Fibroblast of the aortic adventitia (primary cell): ENCODE data around the gene TM4SF18. TPM values are rescaled to one million over a fixed set of nuclear protein-coding genes. Genes with fewer than 3 reads are reported as not detected.
"Not testable (repeated sequence)": the region's sequence is repeated elsewhere in the genome, so short reads cannot be mapped to it uniquely, and the experiment has no call there.

ENCODE experiments used
- DNase-seq: peaks from one replicate; pipeline ENCODE4 v3.0.0-alpha.2; 2010; ENCODE audit warnings: low read depth
- H3K4me3 ChIP-seq: 2 replicates; pipeline ENCODE4 v1.5.1; 2011; ENCODE audit warnings: low read depth, mild to moderate bottlenecking, control low read depth, low read length, moderate library complexity
- CTCF ChIP-seq: IDR thresholded peaks from 2 replicates; pipeline ENCODE4 v1.5.1; 2011; ENCODE audit warnings: mild to moderate bottlenecking, low read length, control low read depth, inconsistent platforms; ENCODE audit not compliant: insufficient read depth
- total RNA-seq: library from RNA; depleted of rRNA; stranded (reverse); fragments of >200 nt; gene quantifications from 2 replicates; pipeline ENCODE4 v1.2.3, GENCODE V29; 2012; ENCODE audit warnings: low replicate concordance

Gene TM4SF18
- total RNA-seq: 0.27 and 1.3 TPM in 2 replicates

GRCh38 chr3:149333176-149333859, at the start of gene TM4SF18:
TSS of gene TM4SF18 (minus strand) at chr3:149333636. CDS start at chr3:149333382, 254 bp downstream.
- DNase-seq: no peak
- H3K4me3 ChIP-seq: no peak within 1 kb of the TSS
- no peak for TF ChIP-seq CTCF

- no peak for TF ChIP-seq CTCF
- DNase-seq: no peak
- no peak overlapping the region for H3K4me3 ChIP-seq
Observed at GRCh38 chr3:149382518-149382917, 49.1 kb upstream of the TM4SF18 start.

- TF ChIP-seq CTCF: no peak
- DNase-seq: peak; percentile 94
- no peak overlapping the region for H3K4me3 ChIP-seq
Observed at GRCh38 chr3:149382101-149382467, 48.6 kb upstream of the TM4SF18 start.

- no peak for DNase-seq
- TF ChIP-seq CTCF: no peak
- no peak overlapping the region for H3K4me3 ChIP-seq
Observed at GRCh38 chr3:149381173-149382100, 48.0 kb upstream of the TM4SF18 start.

- DNase-seq, H3K4me3 ChIP-seq: not testable (repeated sequence)
Observed at GRCh38 chr3:149380220-149380619, 46.8 kb upstream of the TM4SF18 start.

GRCh38 chr3:149378478-149379309, 45.3 kb upstream of the TM4SF18 start:
- H3K4me3 ChIP-seq: no peak overlapping the region
- no peak for TF ChIP-seq CTCF
- no peak for DNase-seq
